PFSK-1 (cell line): ENCODE data around the gene MEF2C.

ENCODE experiments used
- FOXP2 ChIP-seq: optimal IDR thresholded peaks from 2 replicates; pipeline ENCODE3; 2011; ENCODE audit warnings: borderline replicate concordance, control low read depth, inconsistent platforms; ENCODE audit not compliant: insufficient read depth; ENCODE audit errors: extremely low read length, extremely low read depth
- POLR2AphosphoS5 ChIP-seq: IDR thresholded peaks from 2 replicates; pipeline ENCODE4 v1.6.1; 2012; ENCODE audit warnings: low read depth, mild to moderate bottlenecking, control low read depth, low read length, moderate library complexity
- SIN3A ChIP-seq: IDR thresholded peaks from 2 replicates; pipeline ENCODE4 v1.6.1; 2012; ENCODE audit warnings: mild to moderate bottlenecking, low read length, moderate library complexity, borderline replicate concordance; ENCODE audit not compliant: insufficient read depth
- TAF1 ChIP-seq: IDR thresholded peaks from 2 replicates; pipeline ENCODE4 v1.6.1; 2012; ENCODE audit warnings: low read length, control low read depth, borderline replicate concordance; ENCODE audit not compliant: insufficient read depth
- TF ChIP-seq, protein P1 (sequence below), 2 experiments: IDR thresholded peaks; 2 replicates each; pipeline versions ENCODE4 v1.6.1 to v1.8.0; 2011 to 2012; ENCODE audit warnings: low read depth in 2 of 2, low read length in 2 of 2, control low read depth in 1 of 2, inconsistent platforms in 1 of 2, mild to moderate bottlenecking in 1 of 2, moderate library complexity in 1 of 2; ENCODE audit not compliant: insufficient read depth in 1 of 2

MEF2C gene

DNA sequence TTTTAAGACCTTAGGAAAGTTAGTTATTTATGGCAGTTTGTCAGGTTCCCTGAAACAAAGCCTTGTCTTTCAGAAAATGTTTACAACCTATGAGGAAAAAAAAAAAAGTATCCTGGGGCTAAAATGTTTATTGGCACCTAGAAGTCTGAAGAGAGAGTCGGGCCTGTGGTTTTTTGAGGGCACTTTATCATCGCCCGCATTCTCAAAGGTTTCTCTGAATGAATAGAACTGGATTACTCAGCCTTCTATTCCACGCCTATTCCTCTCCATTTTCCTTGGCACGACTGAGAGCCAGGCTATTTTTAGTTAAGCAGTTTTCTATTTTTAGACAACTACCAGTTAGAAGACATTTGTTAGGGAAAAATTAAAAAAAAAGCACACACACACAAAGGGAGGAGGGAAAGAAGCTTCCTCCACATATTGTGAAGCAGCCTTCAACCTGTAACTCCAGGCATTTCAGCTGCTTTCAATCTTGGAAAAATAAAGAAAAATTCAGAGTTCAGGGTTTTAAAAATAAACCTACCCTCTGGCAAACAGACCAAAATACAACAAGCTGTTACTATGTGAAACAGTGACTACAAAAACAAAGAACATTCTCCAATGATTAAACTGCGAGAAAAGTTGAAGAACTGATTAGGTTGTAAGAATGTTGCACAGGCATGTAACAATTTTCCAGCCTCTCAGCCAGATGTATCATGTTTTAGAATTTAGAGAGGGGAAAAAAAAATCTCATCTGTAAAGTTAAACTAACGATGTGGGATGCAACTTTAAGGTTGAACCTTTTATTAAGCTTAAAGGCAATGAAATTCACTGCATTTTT lies 97.0 kb downstream of the MEF2C start:
- TF ChIP-seq FOXP2 (no peak), SIN3A (no peak), TAF1 (0 out of 2 replicates have a peak, but pooled peaks have one; percentile 10)
- TF ChIP-seq, protein P1, sequence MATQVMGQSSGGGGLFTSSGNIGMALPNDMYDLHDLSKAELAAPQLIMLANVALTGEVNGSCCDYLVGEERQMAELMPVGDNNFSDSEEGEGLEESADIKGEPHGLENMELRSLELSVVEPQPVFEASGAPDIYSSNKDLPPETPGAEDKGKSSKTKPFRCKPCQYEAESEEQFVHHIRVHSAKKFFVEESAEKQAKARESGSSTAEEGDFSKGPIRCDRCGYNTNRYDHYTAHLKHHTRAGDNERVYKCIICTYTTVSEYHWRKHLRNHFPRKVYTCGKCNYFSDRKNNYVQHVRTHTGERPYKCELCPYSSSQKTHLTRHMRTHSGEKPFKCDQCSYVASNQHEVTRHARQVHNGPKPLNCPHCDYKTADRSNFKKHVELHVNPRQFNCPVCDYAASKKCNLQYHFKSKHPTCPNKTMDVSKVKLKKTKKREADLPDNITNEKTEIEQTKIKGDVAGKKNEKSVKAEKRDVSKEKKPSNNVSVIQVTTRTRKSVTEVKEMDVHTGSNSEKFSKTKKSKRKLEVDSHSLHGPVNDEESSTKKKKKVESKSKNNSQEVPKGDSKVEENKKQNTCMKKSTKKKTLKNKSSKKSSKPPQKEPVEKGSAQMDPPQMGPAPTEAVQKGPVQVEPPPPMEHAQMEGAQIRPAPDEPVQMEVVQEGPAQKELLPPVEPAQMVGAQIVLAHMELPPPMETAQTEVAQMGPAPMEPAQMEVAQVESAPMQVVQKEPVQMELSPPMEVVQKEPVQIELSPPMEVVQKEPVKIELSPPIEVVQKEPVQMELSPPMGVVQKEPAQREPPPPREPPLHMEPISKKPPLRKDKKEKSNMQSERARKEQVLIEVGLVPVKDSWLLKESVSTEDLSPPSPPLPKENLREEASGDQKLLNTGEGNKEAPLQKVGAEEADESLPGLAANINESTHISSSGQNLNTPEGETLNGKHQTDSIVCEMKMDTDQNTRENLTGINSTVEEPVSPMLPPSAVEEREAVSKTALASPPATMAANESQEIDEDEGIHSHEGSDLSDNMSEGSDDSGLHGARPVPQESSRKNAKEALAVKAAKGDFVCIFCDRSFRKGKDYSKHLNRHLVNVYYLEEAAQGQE (IDR thresholded peaks at IDR 0.05; ENCODE audit: insufficient read depth in 1 of 2, low read depth in 2 of 2, low read length in 2 of 2) = 0 out of 4 replicates have a peak, but pooled peaks of 1 of the 2 experiments have one; percentile 15

DNA sequence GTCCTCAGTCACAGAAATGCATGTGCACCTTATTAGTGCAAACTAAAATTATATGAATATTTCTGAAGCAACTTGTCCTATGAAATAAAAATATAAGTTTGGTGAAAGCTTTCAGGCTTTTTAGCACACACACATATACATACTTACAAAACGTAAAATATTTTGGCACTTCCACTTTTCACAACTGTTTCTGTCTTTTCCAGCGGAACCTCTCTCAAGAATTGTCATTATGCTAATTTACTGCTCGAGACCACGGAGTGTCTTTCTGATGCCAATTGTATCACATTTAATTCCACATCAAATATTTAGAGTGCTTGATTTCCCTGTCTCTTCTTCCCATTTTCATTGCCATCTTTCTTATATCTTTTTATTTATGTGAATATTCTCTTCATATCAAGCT lies 100.4 kb downstream of the MEF2C start:
- TF ChIP-seq, protein P1 (IDR thresholded peaks at IDR 0.05; ENCODE audit: insufficient read depth in 1 of 2, low read depth in 2 of 2, low read length in 2 of 2) = no peak
- no peak for TF ChIP-seq FOXP2
- TF ChIP-seq SIN3A = no peak
- no peak for TF ChIP-seq TAF1
- TF ChIP-seq POLR2AphosphoS5 = no peak

DNA sequence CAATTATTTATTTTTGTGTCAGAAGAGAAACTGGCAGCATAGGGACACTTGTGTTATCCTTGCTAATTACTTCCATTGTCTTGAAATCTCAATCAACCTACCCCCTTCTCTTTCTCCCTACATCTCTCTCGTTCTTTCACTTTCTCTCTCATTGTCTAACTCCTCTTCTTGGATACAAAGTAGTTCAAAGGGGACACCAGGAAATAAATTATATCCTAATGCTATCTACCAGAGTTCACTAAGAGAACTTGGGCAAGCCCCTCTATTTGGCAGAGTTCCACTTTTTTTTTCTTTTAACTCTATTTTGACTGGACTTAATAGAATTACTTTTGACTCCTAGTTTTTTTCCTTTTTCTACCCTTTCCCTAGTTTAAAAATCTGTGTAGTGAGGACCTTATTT lies 102.2 kb downstream of the MEF2C start:
- TF ChIP-seq SIN3A (no peak), FOXP2 (no peak), TAF1 (no peak), POLR2AphosphoS5 (no peak)
- TF ChIP-seq, protein P1 (IDR thresholded peaks at IDR 0.05; ENCODE audit: insufficient read depth in 1 of 2, low read depth in 2 of 2, low read length in 2 of 2) = no peak

DNA sequence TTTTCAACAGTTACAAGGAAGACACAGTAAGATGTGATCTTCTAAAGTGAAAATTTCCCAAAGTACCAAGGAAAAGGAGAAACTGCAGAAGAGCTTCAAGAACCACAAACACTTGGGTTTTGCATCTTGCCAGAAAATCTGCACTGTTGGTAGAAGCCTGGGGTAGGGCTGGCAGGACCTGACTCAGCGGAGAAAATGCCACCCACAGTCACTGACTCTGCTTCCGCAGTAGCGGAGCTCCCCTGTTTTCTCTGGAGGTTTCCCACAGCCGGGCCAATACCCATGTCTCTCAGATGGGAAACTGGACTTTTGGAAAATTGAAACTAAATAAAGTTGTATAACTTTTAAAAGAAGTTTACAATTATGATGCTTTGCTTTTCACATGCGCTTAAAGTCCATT lies 104.2 kb downstream of the MEF2C start:
- TF ChIP-seq SIN3A = no peak
- TF ChIP-seq, protein P1 (IDR thresholded peaks at IDR 0.05; ENCODE audit: insufficient read depth in 1 of 2, low read depth in 2 of 2, low read length in 2 of 2) = no peak
- TF ChIP-seq TAF1 = no peak
- TF ChIP-seq POLR2AphosphoS5 = no peak
- TF ChIP-seq FOXP2 = no peak

DNA sequence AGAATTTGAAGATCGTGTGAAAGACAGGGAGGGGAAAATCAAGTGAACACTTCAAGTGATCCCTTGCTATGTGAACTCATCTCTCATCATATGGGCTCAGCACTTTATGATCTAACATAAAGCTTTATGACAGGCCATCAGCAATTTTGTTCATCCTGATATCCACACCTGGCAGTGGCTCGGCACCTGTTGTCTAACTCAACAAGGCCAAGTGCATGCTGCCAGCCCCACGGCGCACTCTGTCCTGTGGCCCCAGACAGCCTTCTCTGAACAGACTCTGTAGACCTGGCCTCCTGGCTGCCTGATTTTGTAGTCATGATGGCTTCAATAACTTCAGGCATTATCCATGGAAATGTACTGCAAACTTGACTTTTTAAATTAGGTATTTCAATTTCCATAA lies 106.3 kb downstream of the MEF2C start:
- TF ChIP-seq TAF1 = no peak
- no peak for TF ChIP-seq POLR2AphosphoS5
- TF ChIP-seq SIN3A = no peak
- no peak for TF ChIP-seq FOXP2
